Activated naive CD8-positive, alpha-beta T cell treated with anti-CD3 and anti-CD28 coated beads, Interleukin-2, amount 10 ng/mL, durations not matched to agents 7 days and 5 days (primary cell): ENCODE data around the gene CARD19. TPM values are rescaled to one million over a fixed set of nuclear protein-coding genes. Genes with fewer than 3 reads are reported as not detected.

ENCODE experiments used
- ATAC-seq: fragments of 150-1000 bp; cut with Tn5 transposase; one replicate; pipeline ENCODE4 v1.10.0; 2021; ENCODE audit warnings: low read depth, moderate library complexity
- POLR2A ChIA-PET: fragments of 350-600 bp; sonication (Branson Sonifier 250); formaldehyde crosslinking; loops from one replicate; lab custom pipeline; 2021; ENCODE audit warnings: antibody characterized with exemption; lab: Charles Lee
- DNase-seq: peaks from one replicate; pipeline ENCODE4 v3.0.0; 2021
- H3K27ac Mint-ChIP-seq: one replicate; pipeline ENCODE4 v1.8.0; 2022; ENCODE audit warnings: mild to moderate bottlenecking, mixed read lengths
- H3K27me3 Mint-ChIP-seq: one replicate; pipeline ENCODE4 v1.8.0; 2022; ENCODE audit warnings: mild to moderate bottlenecking, moderate library complexity, mixed read lengths
- H3K36me3 Mint-ChIP-seq: one replicate; pipeline ENCODE4 v1.8.0; 2021; ENCODE audit warnings: mild to moderate bottlenecking, mixed read lengths
- H3K4me1 Mint-ChIP-seq: one replicate; pipeline ENCODE4 v1.8.0; 2021; ENCODE audit warnings: mixed read lengths
- H3K4me3 Mint-ChIP-seq: one replicate; pipeline ENCODE4 v1.8.0; 2022; ENCODE audit warnings: mild to moderate bottlenecking, moderate library complexity, mixed read lengths
- H3K9me3 Mint-ChIP-seq: one replicate; pipeline ENCODE4 v1.8.0; 2021; ENCODE audit warnings: mixed read lengths
- total RNA-seq, 2 experiments: library from RNA; stranded (reverse); gene quantifications; one replicate each; pipeline ENCODE4 v1.2.3, GENCODE V29; 2021

CARD19 gene
- total RNA-seq, 2 experiments from 2014 or later = 68.1 to 68.2 TPM

DNA sequence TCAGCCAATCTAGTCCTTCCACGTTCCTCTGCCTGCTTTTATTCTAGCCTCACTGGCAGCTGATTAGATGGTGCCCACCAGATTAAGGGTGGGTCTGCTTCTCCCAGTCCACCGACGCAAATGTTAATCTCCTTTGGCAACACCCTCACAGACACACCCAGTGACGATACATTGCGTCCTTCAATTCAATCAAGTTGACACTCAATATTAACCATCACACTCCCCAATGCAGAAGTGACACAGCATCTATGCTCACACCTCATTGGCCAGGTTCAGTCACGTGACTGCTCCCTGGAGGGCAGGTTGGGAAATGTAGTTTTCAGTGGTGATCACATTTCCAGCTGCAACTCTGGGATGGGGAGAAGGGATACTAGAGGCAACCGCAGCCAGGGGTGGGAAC lies 24.6 kb upstream of the CARD19 start:
- no peak for ATAC-seq
- H3K27ac Mint-ChIP-seq = no peak overlapping the region

DNA sequence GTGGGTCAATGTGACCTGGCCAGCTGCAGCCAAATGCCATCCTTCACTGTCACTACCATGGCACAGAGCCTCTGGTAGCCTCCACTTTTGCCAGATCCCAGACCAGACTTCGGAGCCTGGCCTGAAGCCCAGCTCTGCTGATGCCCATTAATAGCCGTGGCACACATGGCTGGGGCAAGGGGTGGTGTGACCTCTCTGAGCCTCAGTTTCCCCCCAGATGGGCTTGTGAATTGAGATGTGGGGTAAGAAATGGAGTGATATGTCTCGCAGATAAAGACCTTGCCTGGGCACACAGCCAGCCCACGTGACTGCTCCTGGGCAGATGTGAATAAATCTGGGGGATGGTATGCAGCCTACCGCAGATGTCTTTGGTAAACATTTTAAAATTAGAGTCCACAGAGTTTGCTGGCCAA lies 23.6 kb upstream of the CARD19 start:
- H3K9me3 Mint-ChIP-seq = no peaks in the 10 kb centered on the region
- H3K27me3 Mint-ChIP-seq = no peaks in the 10 kb centered on the region
- DNase-seq (no peak), ATAC-seq (no peak)
- H3K4me1 Mint-ChIP-seq = peaks cover 16% of the 10 kb centered on the region
- H3K4me3 Mint-ChIP-seq = no peak overlapping the region
- POLR2A ChIA-PET = no interaction called here
- no peak overlapping the region for H3K27ac Mint-ChIP-seq
- H3K36me3 Mint-ChIP-seq = peaks cover 38% of the 10 kb centered on the region

More for the DNA sequence above, 24.6 kb upstream of the CARD19 start:
- DNase-seq = no peak
- peaks cover 21% of the 10 kb centered on the region for H3K4me1 Mint-ChIP-seq
- POLR2A ChIA-PET = interaction anchor here (0.8 kb wide), 1 partner anchor 11 kb away, joined by 3 read pairs; no protein-coding TSS in a partner anchor
- no peaks in the 10 kb centered on the region for H3K27me3 Mint-ChIP-seq
- H3K36me3 Mint-ChIP-seq = peaks cover 39% of the 10 kb centered on the region
- no peaks in the 10 kb centered on the region for H3K9me3 Mint-ChIP-seq
- H3K4me3 Mint-ChIP-seq = no peak overlapping the region

DNA sequence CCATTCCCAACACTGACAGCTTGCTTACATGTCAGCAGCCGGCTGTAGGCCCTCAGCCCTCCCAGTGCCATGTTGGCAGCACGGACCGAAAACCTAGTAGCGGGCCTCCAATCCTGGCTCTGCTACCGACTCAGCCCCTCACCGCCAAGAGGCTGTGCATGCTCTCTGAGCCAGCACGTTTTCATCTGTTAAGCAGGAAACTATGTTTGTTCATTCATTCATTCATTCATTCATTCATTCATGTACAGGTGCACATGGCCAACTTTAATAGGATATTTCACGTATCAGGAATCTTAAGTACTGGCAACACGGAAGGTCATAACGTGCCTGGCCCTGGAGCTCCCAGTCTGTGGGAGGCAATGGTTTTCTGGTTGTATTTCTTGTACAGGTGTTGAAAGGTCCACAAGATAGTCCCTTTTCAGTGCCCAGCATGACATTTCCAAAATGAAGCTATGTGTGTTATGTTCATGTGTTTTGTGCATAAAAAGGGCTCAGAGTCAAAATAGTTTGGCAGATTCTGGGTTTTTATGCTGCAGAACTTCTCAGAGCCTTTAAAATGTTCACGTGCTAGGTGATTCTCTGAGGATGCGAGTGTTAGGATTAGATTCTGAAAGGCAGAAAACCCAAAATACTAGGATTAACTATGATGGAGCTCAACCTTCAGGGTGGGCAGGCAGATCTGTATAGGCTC lies 19.8 kb upstream of the CARD19 start:
- no peak for ATAC-seq
- Mint-ChIP-seq H3K4me1 (peaks cover 13% of the 10 kb centered on the region), H3K27me3 (no peaks in the 10 kb centered on the region), H3K27ac (no peak overlapping the region), H3K4me3 (no peak overlapping the region), H3K36me3 (peaks cover 32% of the 10 kb centered on the region), H3K9me3 (no peaks in the 10 kb centered on the region)
- no peak for DNase-seq
- POLR2A ChIA-PET = interaction anchor here (1.0 kb wide), 2 partner anchors 12 to 16 kb away, joined by 3 to 4 read pairs; no protein-coding TSS in a partner anchor

- H3K4me1 Mint-ChIP-seq = peaks cover 10% of the 10 kb centered on the region
- DNase-seq (no peak), ATAC-seq (no peak)
- no peak overlapping the region for H3K4me3 Mint-ChIP-seq
- no peak overlapping the region for H3K27ac Mint-ChIP-seq
- POLR2A ChIA-PET = interaction anchor here (1.0 kb wide), 2 partner anchors 12 to 17 kb away, joined by 3 to 4 read pairs; no protein-coding TSS in a partner anchor
- H3K9me3 Mint-ChIP-seq = no peaks in the 10 kb centered on the region
- H3K36me3 Mint-ChIP-seq = peaks cover 31% of the 10 kb centered on the region
- H3K27me3 Mint-ChIP-seq = no peaks in the 10 kb centered on the region
These were observed 19.3 kb upstream of the CARD19 start for GRCh38 chr9:93076792-93077128.

GRCh38 chr9:93077367-93077766 lies 18.6 kb upstream of the CARD19 start:
- POLR2A ChIA-PET = interaction anchor here (1.0 kb wide), 1 partner anchor 17 kb away, joined by 3 read pairs; no protein-coding TSS in a partner anchor
- Mint-ChIP-seq H3K9me3 (no peaks in the 10 kb centered on the region), H3K27ac (no peak overlapping the region), H3K4me3 (no peak overlapping the region), H3K4me1 (peaks cover 13% of the 10 kb centered on the region), H3K36me3 (peaks cover 31% of the 10 kb centered on the region), H3K27me3 (no peaks in the 10 kb centered on the region)
- ATAC-seq = no peak
- DNase-seq = no peak

DNA sequence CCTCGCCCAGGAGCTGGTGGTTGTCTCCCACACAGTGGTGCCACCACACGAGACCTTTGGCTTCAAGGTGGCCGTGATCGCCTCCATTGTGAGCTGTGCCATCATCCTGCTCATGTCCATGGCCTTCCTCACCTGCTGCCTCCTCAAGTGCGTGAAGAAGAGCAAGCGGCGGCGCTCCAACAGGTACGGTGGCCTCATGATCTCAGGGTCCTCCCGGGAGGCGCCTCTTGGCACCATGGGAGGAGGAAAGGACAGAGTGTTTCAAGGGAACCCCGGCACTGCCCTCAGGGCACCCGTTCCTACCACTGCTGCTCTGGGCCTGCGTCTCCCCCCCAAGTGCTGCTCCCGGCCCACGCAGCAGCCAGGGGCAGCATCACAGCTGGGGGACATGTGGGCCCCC lies 18.2 kb upstream of the CARD19 start:
- H3K4me3 Mint-ChIP-seq = no peak overlapping the region
- POLR2A ChIA-PET = no interaction called here
- no peak overlapping the region for H3K27ac Mint-ChIP-seq
- H3K36me3 Mint-ChIP-seq = peaks cover 30% of the 10 kb centered on the region
- H3K27me3 Mint-ChIP-seq = no peaks in the 10 kb centered on the region
- no peaks in the 10 kb centered on the region for H3K9me3 Mint-ChIP-seq
- ATAC-seq = no peak
- peaks cover 17% of the 10 kb centered on the region for H3K4me1 Mint-ChIP-seq
- DNase-seq = peak; percentile 14

DNA sequence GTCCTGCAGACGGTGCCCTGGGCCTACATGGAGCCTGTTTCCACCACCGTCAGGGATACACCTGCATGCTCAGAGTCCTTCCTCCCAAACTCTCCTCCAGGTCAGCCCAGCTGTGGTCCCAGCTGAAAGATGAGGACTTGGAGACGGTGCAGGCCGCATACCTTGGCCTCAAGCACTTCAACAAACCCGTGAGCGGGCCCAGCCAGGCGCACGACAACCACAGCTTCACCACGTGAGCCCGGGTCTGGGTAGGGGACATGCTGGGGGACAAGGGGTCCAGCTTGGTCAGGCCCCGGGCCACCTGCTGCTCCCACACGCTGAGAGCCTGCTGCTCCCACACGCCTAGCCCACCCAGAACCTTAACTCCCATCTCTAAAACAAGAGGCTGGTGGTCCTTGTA lies 16.6 kb upstream of the CARD19 start:
- peaks cover 23% of the 10 kb centered on the region for H3K4me1 Mint-ChIP-seq
- no peak overlapping the region for H3K27ac Mint-ChIP-seq
- H3K9me3 Mint-ChIP-seq = no peaks in the 10 kb centered on the region
- POLR2A ChIA-PET = interaction anchor here (0.7 to 1.3 kb wide), 2 partner anchors 15 to 16 kb away, joined by 3 read pairs; no protein-coding TSS in a partner anchor
- DNase-seq (peak; percentile 22), ATAC-seq (no peak)
- H3K27me3 Mint-ChIP-seq = no peaks in the 10 kb centered on the region
- no peak overlapping the region for H3K4me3 Mint-ChIP-seq
- H3K36me3 Mint-ChIP-seq = peaks cover 34% of the 10 kb centered on the region

DNA sequence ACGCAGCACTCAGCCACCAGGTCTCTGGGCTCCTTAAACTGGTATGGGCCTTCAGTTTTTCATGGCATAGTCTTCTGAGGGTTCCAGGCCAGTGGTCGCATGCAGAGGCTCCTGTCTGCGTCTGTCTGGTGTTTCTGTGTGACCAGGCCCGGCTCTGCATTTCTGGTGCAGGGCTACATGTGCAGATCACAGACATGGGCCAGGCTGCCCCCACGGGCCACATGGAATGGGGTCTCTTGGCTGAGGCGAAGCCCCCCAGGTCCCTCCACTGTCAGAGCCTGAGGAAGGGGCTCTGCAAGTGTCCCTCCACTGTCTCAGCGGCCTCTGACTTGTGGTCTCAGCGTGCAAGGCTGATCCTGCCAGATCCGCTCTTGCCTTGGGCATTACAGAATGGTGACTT lies 15.6 kb upstream of the CARD19 start:
- Mint-ChIP-seq H3K36me3 (peaks cover 36% of the 10 kb centered on the region), H3K9me3 (no peaks in the 10 kb centered on the region), H3K27me3 (no peaks in the 10 kb centered on the region), H3K4me3 (no peak overlapping the region), H3K27ac (no peak overlapping the region), H3K4me1 (peaks cover 19% of the 10 kb centered on the region)
- ATAC-seq = no peak
- peak; percentile 15 for DNase-seq
- POLR2A ChIA-PET = interaction anchor here (3.9 kb wide), 1 partner anchor 15 kb away, joined by 18 read pairs; no protein-coding TSS in a partner anchor

DNA sequence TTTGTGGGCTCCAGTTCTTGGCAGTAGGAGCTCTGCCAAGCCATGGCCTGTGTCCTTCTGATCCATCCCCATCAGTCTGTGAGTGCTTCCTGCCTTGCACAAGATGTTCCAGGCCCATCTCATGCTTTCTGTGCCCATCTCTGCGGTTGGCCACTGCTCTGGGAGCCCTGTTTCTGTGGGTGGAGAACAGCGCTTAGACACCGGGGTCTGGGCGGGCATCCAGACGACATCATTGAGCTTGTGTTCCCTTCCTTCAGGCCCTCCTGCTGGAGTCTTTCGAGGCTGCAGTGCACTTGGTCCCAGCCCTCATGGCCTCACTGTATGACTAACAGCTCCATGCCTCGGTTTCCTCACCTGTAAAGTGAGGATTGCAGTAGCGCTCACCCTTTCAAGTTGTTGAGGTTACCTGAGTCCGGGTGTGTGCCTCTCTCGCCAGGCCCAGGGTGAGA lies 14.9 kb upstream of the CARD19 start:
- POLR2A ChIA-PET = interaction anchor here (0.8 to 3.9 kb wide), 3 partner anchors 14 to 26 kb away, joined by 3 to 22 read pairs (median 18); no protein-coding TSS in a partner anchor
- no peaks in the 10 kb centered on the region for H3K27me3 Mint-ChIP-seq
- no peak for ATAC-seq
- no peak overlapping the region for H3K27ac Mint-ChIP-seq
- H3K9me3 Mint-ChIP-seq = no peaks in the 10 kb centered on the region
- no peak overlapping the region for H3K4me3 Mint-ChIP-seq
- H3K36me3 Mint-ChIP-seq = peaks cover 42% of the 10 kb centered on the region
- H3K4me1 Mint-ChIP-seq = peaks cover 24% of the 10 kb centered on the region
- peak; percentile 25 for DNase-seq

DNA sequence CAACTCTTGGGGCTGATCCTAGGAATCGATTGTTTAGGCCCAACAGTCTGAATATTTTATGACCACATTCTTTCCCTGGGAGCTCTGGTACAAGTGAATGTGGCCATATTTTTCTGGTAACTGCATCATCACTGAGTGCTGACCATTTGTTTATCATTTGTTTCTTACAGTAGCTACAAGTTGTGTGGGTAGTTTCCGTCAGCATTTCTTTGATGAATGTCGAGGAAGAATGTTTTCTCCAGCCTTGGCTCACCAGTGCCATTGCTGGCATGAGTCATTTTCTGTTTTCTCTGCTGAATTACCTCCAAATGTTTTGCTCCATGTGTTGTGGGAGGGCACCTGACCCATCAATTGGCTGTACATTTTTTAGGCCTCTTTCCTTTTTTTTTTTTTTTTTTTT lies 14.1 kb upstream of the CARD19 start:
- ATAC-seq = no peak
- Mint-ChIP-seq H3K4me3 (no peak overlapping the region), H3K27ac (peak overlapping the region; percentile 42), H3K36me3 (peaks cover 44% of the 10 kb centered on the region), H3K9me3 (no peaks in the 10 kb centered on the region), H3K27me3 (no peaks in the 10 kb centered on the region), H3K4me1 (peaks cover 27% of the 10 kb centered on the region)
- no peak for DNase-seq
- POLR2A ChIA-PET = interaction anchor here (2.4 to 3.9 kb wide), 2 partner anchors 13 to 17 kb away, joined by 18 to 22 read pairs; no protein-coding TSS in a partner anchor

DNA sequence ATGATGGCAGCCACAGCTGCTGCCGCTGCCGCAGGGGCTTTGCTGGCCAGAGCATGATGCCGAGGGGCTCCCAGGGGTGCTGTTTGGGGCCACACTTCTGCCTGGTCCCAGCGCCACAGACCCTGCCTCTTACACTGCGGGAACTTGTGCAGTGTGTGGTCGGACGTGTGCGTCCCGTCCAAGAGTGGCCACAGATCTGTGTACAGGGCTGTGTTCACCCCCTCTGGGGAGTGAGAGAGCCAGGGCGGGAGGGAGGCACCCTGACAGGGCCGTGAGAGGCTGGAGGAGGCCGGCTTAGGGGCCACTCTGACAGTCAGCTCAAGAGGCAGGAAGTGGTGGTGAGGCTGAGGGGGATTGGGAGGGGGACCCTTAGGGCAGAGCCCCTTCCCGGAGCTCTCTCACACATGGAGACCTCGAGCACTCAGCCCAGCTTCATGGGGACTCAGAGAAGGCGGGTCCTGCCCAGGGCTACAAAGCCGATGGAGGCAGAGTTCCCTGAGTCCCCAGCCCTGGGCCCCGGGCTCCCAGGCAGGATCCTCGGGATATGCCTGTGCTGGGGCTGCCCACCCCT lies 13.1 kb upstream of the CARD19 start:
- POLR2A ChIA-PET = interaction anchor here (0.8 to 3.9 kb wide), 6 partner anchors 12 to 118 kb away, joined by 3 to 22 read pairs (median 4); no protein-coding TSS in a partner anchor
- peak overlapping the region; percentile 35 for H3K4me3 Mint-ChIP-seq
- ATAC-seq (peak; percentile 57), DNase-seq (no peak)
- H3K36me3 Mint-ChIP-seq = peaks cover 46% of the 10 kb centered on the region
- H3K27me3 Mint-ChIP-seq = no peaks in the 10 kb centered on the region
- no peaks in the 10 kb centered on the region for H3K9me3 Mint-ChIP-seq
- H3K27ac Mint-ChIP-seq = peak overlapping the region; percentile 97
- peaks cover 24% of the 10 kb centered on the region for H3K4me1 Mint-ChIP-seq

- H3K4me1 Mint-ChIP-seq = peaks cover 26% of the 10 kb centered on the region
- peaks cover 51% of the 10 kb centered on the region for H3K36me3 Mint-ChIP-seq
These were observed 12.2 kb upstream of the CARD19 start for GRCh38 chr9:93083592-93084470.

More at GRCh38 chr9:93083592-93084470, 12.2 kb upstream of the CARD19 start:
- ATAC-seq = peak; percentile 78
- no peak for DNase-seq
- H3K9me3 Mint-ChIP-seq = no peaks in the 10 kb centered on the region
- peak overlapping the region; percentile 74 for H3K4me3 Mint-ChIP-seq
- peak overlapping the region; percentile 97 for H3K27ac Mint-ChIP-seq
- H3K27me3 Mint-ChIP-seq = no peaks in the 10 kb centered on the region
- POLR2A ChIA-PET = interaction anchor here (0.9 to 3.9 kb wide), 7 partner anchors 11 to 55 kb away, joined by 3 to 22 read pairs (median 5); no protein-coding TSS in a partner anchor
